OCI-LY1 (cell line): ENCODE data around the gene PKNOX2.

Experiments
- CTCF ChIP-seq: fragments of 200-600 bp; sonication (generic), shearing (Covaris generic); IDR thresholded peaks from 2 replicates; pipeline ENCODE4 v1.5.1; 2017; ENCODE audit warnings: mild to moderate bottlenecking, antibody characterized with exemption, low read length, moderate library complexity, mixed read lengths
- EZH2 ChIP-seq: fragments of 200-600 bp; sonication (generic), shearing (Covaris generic); IDR thresholded peaks from 2 replicates; pipeline ENCODE4 v1.8.0; 2017; ENCODE audit warnings: borderline replicate concordance, mixed run types, mild to moderate bottlenecking, antibody characterized with exemption, low read length, moderate library complexity, mixed read lengths

GRCh38 chr11:125454047-125454446 lies 289.5 kb downstream of the PKNOX2 start:
- TF ChIP-seq CTCF (no peak), EZH2 (no peak)
